DOHH2 (cell line): ENCODE data around the gene ABR.

Experiments used
- CTCF ChIP-seq: fragments of 200-600 bp; sonication (generic); IDR thresholded peaks from one replicate; pipeline ENCODE4 v1.5.1; 2014; ENCODE audit warnings: antibody characterized with exemption, mild to moderate bottlenecking, low read depth, low read length; ENCODE audit not compliant: poor library complexity, severe bottlenecking
- EZH2phosphoT487 ChIP-seq: fragments of 200-600 bp; sonication (generic); IDR thresholded peaks from 2 replicates; pipeline ENCODE4 v1.6.1; 2017; ENCODE audit warnings: borderline replicate concordance, mild to moderate bottlenecking, antibody characterized with exemption, low read length, moderate library complexity, mixed read lengths

- no peak for TF ChIP-seq CTCF
- TF ChIP-seq EZH2phosphoT487 = no peak
These were observed 17.2 kb upstream of the ABR start for GRCh38 chr17:1196946-1197345.
